ENCODE data around the gene CEP128. TPM values are rescaled to one million over a fixed set of nuclear protein-coding genes. Genes with fewer than 3 reads are reported as not detected.

CEP128 gene
- total RNA-seq, 1 experiment from 2014 or later = 16.4 TPM

- peak within 1 kb of the TSS; percentile 90 for H2AFZ ChIP-seq (ENCODE audit: low read depth, low read length, poor library complexity, severe bottlenecking)
- peaks cover 0 to 4% of the 10 kb centered on the region in 2 experiments; a peak in 1 of 4 replicates for H3K4me1 ChIP-seq (ENCODE audit: control insufficient read depth in 1 of 2, insufficient read depth in 2 of 2, low read length in 2 of 2)
- no peaks in the 10 kb centered on the region for H3K9me2 ChIP-seq (ENCODE audit: insufficient read depth)
- ChIA-PET POLR2A (no interaction called here), RAD21 (ENCODE audit: low non-redundant PET in 1 of 2, low total read pairs in 2 of 2, uncharacterized antibody in 2 of 2, unreplicated experiment in 2 of 2) (no interaction called here), CTCF (interaction anchor here (0.8 to 2.5 kb wide), 4 partner anchors 10 to 509 kb away, joined by 3 to 7 read pairs (median 3); no protein-coding TSS in a partner anchor)
- no peaks in the 10 kb centered on the region for H3K9me3 ChIP-seq (ENCODE audit: control insufficient read depth in 1 of 2, insufficient read depth in 1 of 2, low read depth in 1 of 2, low read length in 2 of 2)
- no peaks in the 10 kb centered on the region for H3K27me3 ChIP-seq (ENCODE audit: insufficient read depth, low read length)
- intact Hi-C loops (cut with micrococcal nuclease) = loop anchor here (2.0 kb wide), 1 partner anchor 209 kb away; no protein-coding TSS in a partner anchor
- peak; percentile 19; the same call in 1 of the 2 replicates for ATAC-seq
- peak within 1 kb of the TSS; percentile 91 for H3K4me2 ChIP-seq (ENCODE audit: low read length)
- no peaks in the 10 kb centered on the region for H3K79me2 ChIP-seq (ENCODE audit: insufficient read depth, low read length)
- no peak for TF ChIP-seq YY1 (IDR thresholded peaks at IDR 0.05; ENCODE audit: extremely low read depth, insufficient replicate concordance, low read depth, low read length)
- TF ChIP-seq, protein P1, sequence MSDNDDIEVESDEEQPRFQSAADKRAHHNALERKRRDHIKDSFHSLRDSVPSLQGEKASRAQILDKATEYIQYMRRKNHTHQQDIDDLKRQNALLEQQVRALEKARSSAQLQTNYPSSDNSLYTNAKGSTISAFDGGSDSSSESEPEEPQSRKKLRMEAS (IDR thresholded peaks at IDR 0.05) = no peak
- TF ChIP-seq, protein P2, sequence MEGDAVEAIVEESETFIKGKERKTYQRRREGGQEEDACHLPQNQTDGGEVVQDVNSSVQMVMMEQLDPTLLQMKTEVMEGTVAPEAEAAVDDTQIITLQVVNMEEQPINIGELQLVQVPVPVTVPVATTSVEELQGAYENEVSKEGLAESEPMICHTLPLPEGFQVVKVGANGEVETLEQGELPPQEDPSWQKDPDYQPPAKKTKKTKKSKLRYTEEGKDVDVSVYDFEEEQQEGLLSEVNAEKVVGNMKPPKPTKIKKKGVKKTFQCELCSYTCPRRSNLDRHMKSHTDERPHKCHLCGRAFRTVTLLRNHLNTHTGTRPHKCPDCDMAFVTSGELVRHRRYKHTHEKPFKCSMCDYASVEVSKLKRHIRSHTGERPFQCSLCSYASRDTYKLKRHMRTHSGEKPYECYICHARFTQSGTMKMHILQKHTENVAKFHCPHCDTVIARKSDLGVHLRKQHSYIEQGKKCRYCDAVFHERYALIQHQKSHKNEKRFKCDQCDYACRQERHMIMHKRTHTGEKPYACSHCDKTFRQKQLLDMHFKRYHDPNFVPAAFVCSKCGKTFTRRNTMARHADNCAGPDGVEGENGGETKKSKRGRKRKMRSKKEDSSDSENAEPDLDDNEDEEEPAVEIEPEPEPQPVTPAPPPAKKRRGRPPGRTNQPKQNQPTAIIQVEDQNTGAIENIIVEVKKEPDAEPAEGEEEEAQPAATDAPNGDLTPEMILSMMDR (IDR thresholded peaks at IDR 0.05 in 2 of 3, conservative IDR thresholded peaks at IDR 0.05 in 1 of 3; ENCODE audit: borderline replicate concordance in 1 of 3, insufficient read depth in 1 of 3, low read depth in 2 of 3, low read length in 2 of 3) = no peak
- TF ChIP-seq CBX3 (IDR thresholded peaks at IDR 0.05; ENCODE audit: low read depth) = no peak
- H4K20me1 ChIP-seq (ENCODE audit: insufficient read depth) = no peaks in the 10 kb centered on the region
- no peaks in the 10 kb centered on the region for H3K36me3 ChIP-seq (ENCODE audit: control insufficient read depth in 1 of 2, insufficient read depth in 2 of 2, low read length in 2 of 2)
- no peak for DNase-seq (ENCODE audit: low read depth, low spot score)
- no peak within 1 kb of the TSS for H3K27ac ChIP-seq (ENCODE audit: low read depth, low read length)
- H3K4me3 ChIP-seq (replicated peaks in 1 of 2; ENCODE audit: low read depth in 1 of 2, low read length in 2 of 2) = peak within 1 kb of the TSS; percentile 31 to 55
- H3K9ac ChIP-seq (ENCODE audit: low read length) = peak within 1 kb of the TSS; percentile 28; the same call in 1 of the 2 replicates
- no TSS peak for BruUV-seq (replicated peaks)
These were observed 13.9 kb upstream of the CEP128 start, which contains the start of gene TSHR for GRCh38 chr14:80955416-80955941. Gene TSHR (plus strand): TSS chr14:80955621. CDS start chr14:80955681, 60 bp downstream.

Measured in HCT116 (cell line).